K562 (cell line): ENCODE data around the gene RSRP1. TPM values are rescaled to one million over a fixed set of nuclear protein-coding genes. Genes with fewer than 3 reads are reported as not detected.

ENCODE experiments used
- ARHGAP35 ChIP-seq: fragments of 450-650 bp; IDR thresholded peaks from 2 replicates; pipeline ENCODE4 v1.6.1; 2018; ENCODE audit not compliant: partially characterized antibody
- LARP7 ChIP-seq: fragments of 450-650 bp; IDR thresholded peaks from 2 replicates; pipeline ENCODE4 v1.6.1; 2016
- MAFK ChIP-seq: IDR thresholded peaks from 2 replicates; pipeline ENCODE4 v1.6.1; 2011; ENCODE audit warnings: low read length, improper control_type of control experiment
- MCM3 ChIP-seq: fragments of 450-650 bp; IDR thresholded peaks from 2 replicates; pipeline ENCODE4 v1.6.1; 2016
- NCOR1 ChIP-seq: fragments of 450-650 bp; IDR thresholded peaks from 2 replicates; pipeline ENCODE4 v1.6.1; 2016; ENCODE audit warnings: mild to moderate bottlenecking, moderate library complexity
- TEAD2 ChIP-seq: fragments of 450-650 bp; IDR thresholded peaks from 2 replicates; pipeline ENCODE4 v1.6.1; 2016; ENCODE audit warnings: missing genetic modification characterization, control low read depth, missing compliant biosample characterization
- TRIM28 ChIP-seq: fragments of 450-650 bp; IDR thresholded peaks from 2 replicates; pipeline ENCODE4 v1.6.1; 2017
- ZNF316 ChIP-seq: fragments of 450-650 bp; IDR thresholded peaks from 2 replicates; pipeline ENCODE4 v1.6.1; 2016
- ZNF444 ChIP-seq: fragments of 250-450 bp; sonication (Bioruptor Pico); IDR thresholded peaks from 2 replicates; pipeline ENCODE4 v1.4.0; 2020; ENCODE audit warnings: mild to moderate bottlenecking, moderate library complexity
- polyA plus RNA-seq, 8 experiments: library from polyadenylated mRNA; depleted of rRNA in 4 of 8; stranded (reverse) in 5 of 8; unstranded in 3 of 8; fragments of >200 nt; fragmentation: Nextera tagmentation in 2 of 8; fragmentation: Illumina TruSeq in 1 of 8; extraction: Ambion mirVana in 2 of 8; extraction: Trizol in 1 of 8; gene quantifications; 2 replicates each; pipeline versions ENCODE4 v1.2.1 to v1.2.3, GENCODE V29; 2011 to 2014; ENCODE audit warnings: inconsistent platforms in 1 of 8, missing spikeins in 1 of 8
- total RNA-seq, 7 experiments: library from RNA; depleted of rRNA in 6 of 7; stranded (reverse); fragments of >200 nt in 6 of 7; fragmentation: Illumina TruSeq in 2 of 7; extraction: Trizol in 2 of 7; gene quantifications; 2 replicates each; pipeline versions ENCODE4 v1.2.1 to v1.2.3, GENCODE V29; 2011 to 2021; ENCODE audit warnings: low replicate concordance in 1 of 7
- TF ChIP-seq, protein P1 (sequence below): fragments of 250-450 bp; sonication (Bioruptor Pico); IDR thresholded peaks from 2 replicates; pipeline ENCODE4 v1.4.0; 2020; ENCODE audit warnings: borderline replicate concordance
- TF ChIP-seq, protein P2 (sequence below): fragments of 150-350 bp; IDR thresholded peaks from 2 replicates; pipeline ENCODE4 v1.6.1; 2014; ENCODE audit warnings: low read depth, mild to moderate bottlenecking, low read length, borderline replicate concordance
- TF ChIP-seq, protein P3 (sequence below): fragments of 450-650 bp; formaldehyde crosslinking; IDR thresholded peaks from 2 replicates; pipeline ENCODE4 v1.4.0; 2022; ENCODE audit warnings: missing genetic modification characterization
- TF ChIP-seq, protein P4 (sequence below): sonication (generic); formaldehyde crosslinking; IDR thresholded peaks from 2 replicates; pipeline ENCODE4 v1.8.1; 2023; ENCODE audit warnings: mild to moderate bottlenecking, missing genetic modification reagents
- TF ChIP-seq, protein P5 (sequence below): fragments of 450-650 bp; IDR thresholded peaks from 2 replicates; pipeline ENCODE4 v1.6.1; 2016
- TF ChIP-seq, protein P6 (sequence below): fragments of 450-650 bp; IDR thresholded peaks from 2 replicates; pipeline ENCODE4 v1.6.1; 2017; ENCODE audit warnings: antibody characterized with exemption, mild to moderate bottlenecking

RSRP1 gene
- total and polyA plus RNA-seq, 9 of the 15 experiments (the other 6 are each of a cell fraction or from before 2014, with no cell fraction given), result 27.2 to 283 (median 146) TPM

DNA sequence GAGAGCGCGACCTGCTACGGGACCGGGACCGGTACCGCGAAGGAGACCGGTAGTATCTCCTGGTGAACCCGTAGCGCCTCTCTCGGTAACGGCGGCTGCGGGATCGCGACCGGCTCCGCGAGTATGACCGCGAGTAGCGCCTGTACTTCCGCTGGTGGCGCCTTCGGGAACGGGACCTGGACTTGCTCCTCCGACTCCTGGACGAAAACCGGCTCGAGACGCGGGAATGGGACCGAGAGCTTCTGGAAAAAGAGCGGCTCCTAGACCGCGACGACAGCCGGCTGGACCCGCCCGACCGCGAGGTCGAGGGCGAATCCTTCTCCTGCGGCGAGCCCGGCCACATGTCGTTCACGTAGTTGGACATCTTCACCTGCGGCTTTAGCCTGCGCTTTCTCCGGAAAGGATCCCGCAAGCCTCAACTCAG, 642 bp downstream of the RSRP1 start (continued):
- TF ChIP-seq, protein P1, sequence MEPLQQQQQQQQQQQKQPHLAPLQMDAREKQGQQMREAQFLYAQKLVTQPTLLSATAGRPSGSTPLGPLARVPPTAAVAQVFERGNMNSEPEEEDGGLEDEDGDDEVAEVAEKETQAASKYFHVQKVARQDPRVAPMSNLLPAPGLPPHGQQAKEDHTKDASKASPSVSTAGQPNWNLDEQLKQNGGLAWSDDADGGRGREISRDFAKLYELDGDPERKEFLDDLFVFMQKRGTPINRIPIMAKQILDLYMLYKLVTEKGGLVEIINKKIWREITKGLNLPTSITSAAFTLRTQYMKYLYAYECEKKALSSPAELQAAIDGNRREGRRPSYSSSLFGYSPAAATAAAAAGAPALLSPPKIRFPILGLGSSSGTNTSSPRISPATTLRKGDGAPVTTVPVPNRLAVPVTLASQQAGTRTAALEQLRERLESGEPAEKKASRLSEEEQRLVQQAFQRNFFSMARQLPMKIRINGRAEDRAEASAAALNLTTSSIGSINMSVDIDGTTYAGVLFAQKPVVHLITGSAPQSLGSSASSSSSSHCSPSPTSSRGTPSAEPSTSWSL, result no peak
- TF ChIP-seq MAFK, result no peak
- no peak for TF ChIP-seq NCOR1
- no peak for TF ChIP-seq ZNF444 (CRISPR knock-in tag)
- no peak for TF ChIP-seq MCM3
- TF ChIP-seq, protein P2, sequence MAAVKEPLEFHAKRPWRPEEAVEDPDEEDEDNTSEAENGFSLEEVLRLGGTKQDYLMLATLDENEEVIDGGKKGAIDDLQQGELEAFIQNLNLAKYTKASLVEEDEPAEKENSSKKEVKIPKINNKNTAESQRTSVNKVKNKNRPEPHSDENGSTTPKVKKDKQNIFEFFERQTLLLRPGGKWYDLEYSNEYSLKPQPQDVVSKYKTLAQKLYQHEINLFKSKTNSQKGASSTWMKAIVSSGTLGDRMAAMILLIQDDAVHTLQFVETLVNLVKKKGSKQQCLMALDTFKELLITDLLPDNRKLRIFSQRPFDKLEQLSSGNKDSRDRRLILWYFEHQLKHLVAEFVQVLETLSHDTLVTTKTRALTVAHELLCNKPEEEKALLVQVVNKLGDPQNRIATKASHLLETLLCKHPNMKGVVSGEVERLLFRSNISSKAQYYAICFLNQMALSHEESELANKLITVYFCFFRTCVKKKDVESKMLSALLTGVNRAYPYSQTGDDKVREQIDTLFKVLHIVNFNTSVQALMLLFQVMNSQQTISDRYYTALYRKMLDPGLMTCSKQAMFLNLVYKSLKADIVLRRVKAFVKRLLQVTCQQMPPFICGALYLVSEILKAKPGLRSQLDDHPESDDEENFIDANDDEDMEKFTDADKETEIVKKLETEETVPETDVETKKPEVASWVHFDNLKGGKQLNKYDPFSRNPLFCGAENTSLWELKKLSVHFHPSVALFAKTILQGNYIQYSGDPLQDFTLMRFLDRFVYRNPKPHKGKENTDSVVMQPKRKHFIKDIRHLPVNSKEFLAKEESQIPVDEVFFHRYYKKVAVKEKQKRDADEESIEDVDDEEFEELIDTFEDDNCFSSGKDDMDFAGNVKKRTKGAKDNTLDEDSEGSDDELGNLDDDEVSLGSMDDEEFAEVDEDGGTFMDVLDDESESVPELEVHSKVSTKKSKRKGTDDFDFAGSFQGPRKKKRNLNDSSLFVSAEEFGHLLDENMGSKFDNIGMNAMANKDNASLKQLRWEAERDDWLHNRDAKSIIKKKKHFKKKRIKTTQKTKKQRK, result no peak
- TF ChIP-seq, protein P3, sequence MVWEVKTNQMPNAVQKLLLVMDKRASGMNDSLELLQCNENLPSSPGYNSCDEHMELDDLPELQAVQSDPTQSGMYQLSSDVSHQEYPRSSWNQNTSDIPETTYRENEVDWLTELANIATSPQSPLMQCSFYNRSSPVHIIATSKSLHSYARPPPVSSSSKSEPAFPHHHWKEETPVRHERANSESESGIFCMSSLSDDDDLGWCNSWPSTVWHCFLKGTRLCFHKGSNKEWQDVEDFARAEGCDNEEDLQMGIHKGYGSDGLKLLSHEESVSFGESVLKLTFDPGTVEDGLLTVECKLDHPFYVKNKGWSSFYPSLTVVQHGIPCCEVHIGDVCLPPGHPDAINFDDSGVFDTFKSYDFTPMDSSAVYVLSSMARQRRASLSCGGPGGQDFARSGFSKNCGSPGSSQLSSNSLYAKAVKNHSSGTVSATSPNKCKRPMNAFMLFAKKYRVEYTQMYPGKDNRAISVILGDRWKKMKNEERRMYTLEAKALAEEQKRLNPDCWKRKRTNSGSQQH, result no peak
- TF ChIP-seq, protein P4, sequence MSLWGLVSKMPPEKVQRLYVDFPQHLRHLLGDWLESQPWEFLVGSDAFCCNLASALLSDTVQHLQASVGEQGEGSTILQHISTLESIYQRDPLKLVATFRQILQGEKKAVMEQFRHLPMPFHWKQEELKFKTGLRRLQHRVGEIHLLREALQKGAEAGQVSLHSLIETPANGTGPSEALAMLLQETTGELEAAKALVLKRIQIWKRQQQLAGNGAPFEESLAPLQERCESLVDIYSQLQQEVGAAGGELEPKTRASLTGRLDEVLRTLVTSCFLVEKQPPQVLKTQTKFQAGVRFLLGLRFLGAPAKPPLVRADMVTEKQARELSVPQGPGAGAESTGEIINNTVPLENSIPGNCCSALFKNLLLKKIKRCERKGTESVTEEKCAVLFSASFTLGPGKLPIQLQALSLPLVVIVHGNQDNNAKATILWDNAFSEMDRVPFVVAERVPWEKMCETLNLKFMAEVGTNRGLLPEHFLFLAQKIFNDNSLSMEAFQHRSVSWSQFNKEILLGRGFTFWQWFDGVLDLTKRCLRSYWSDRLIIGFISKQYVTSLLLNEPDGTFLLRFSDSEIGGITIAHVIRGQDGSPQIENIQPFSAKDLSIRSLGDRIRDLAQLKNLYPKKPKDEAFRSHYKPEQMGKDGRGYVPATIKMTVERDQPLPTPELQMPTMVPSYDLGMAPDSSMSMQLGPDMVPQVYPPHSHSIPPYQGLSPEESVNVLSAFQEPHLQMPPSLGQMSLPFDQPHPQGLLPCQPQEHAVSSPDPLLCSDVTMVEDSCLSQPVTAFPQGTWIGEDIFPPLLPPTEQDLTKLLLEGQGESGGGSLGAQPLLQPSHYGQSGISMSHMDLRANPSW (CRISPR knock-in tag), result peak; percentile 81; the same call in 1 of the 2 replicates
- TF ChIP-seq ZNF316, result no peak
- TF ChIP-seq, protein P5, sequence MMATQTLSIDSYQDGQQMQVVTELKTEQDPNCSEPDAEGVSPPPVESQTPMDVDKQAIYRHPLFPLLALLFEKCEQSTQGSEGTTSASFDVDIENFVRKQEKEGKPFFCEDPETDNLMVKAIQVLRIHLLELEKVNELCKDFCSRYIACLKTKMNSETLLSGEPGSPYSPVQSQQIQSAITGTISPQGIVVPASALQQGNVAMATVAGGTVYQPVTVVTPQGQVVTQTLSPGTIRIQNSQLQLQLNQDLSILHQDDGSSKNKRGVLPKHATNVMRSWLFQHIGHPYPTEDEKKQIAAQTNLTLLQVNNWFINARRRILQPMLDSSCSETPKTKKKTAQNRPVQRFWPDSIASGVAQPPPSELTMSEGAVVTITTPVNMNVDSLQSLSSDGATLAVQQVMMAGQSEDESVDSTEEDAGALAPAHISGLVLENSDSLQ, result no peak
- no peak for TF ChIP-seq LARP7
- TF ChIP-seq ARHGAP35, result peak; percentile 5
- TF ChIP-seq TRIM28, result no peak
- TF ChIP-seq, protein P6, sequence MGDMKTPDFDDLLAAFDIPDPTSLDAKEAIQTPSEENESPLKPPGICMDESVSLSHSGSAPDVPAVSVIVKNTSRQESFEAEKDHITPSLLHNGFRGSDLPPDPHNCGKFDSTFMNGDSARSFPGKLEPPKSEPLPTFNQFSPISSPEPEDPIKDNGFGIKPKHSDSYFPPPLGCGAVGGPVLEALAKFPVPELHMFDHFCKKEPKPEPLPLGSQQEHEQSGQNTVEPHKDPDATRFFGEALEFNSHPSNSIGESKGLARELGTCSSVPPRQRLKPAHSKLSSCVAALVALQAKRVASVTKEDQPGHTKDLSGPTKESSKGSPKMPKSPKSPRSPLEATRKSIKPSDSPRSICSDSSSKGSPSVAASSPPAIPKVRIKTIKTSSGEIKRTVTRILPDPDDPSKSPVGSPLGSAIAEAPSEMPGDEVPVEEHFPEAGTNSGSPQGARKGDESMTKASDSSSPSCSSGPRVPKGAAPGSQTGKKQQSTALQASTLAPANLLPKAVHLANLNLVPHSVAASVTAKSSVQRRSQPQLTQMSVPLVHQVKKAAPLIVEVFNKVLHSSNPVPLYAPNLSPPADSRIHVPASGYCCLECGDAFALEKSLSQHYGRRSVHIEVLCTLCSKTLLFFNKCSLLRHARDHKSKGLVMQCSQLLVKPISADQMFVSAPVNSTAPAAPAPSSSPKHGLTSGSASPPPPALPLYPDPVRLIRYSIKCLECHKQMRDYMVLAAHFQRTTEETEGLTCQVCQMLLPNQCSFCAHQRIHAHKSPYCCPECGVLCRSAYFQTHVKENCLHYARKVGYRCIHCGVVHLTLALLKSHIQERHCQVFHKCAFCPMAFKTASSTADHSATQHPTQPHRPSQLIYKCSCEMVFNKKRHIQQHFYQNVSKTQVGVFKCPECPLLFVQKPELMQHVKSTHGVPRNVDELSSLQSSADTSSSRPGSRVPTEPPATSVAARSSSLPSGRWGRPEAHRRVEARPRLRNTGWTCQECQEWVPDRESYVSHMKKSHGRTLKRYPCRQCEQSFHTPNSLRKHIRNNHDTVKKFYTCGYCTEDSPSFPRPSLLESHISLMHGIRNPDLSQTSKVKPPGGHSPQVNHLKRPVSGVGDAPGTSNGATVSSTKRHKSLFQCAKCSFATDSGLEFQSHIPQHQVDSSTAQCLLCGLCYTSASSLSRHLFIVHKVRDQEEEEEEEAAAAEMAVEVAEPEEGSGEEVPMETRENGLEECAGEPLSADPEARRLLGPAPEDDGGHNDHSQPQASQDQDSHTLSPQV, result no peak
- no peak for TF ChIP-seq TEAD2 (tag)
